ENCODE data around the gene NEMF.

Gene NEMF

GRCh38 chr14:49732896-49733295, 119.7 kb downstream of the NEMF start:
- DNase-seq, result no peak

Measured in NCI-H510A treated with DMSO at 0.1 percent for 48 hours (cell line).